K562 (cell line): Measurements from ENCODE around the gene CPT1B. TPM values are rescaled to one million over a fixed set of nuclear protein-coding genes. Genes with fewer than 3 reads are reported as not detected.

Source experiments
- CLOCK ChIP-seq: fragments of 250-450 bp; sonication (Bioruptor Pico); IDR thresholded peaks from 2 replicates; pipeline ENCODE4 v1.4.0; 2020; ENCODE audit warnings: mild to moderate bottlenecking, moderate library complexity, borderline replicate concordance
- CREM ChIP-seq: IDR thresholded peaks from 2 replicates; pipeline ENCODE4 v1.6.1; 2014; ENCODE audit warnings: antibody characterized with exemption, low read depth
- DPF2 ChIP-seq: fragments of 450-650 bp; IDR thresholded peaks from 2 replicates; pipeline ENCODE4 v1.6.1; 2016
- EHMT2 ChIP-seq: fragments of 450-650 bp; IDR thresholded peaks from 2 replicates; pipeline ENCODE4 v1.6.1; 2018; ENCODE audit warnings: antibody characterized with exemption
- ETV6 ChIP-seq, 3 experiments: fragments of 150-350 bp in 1 of 3; sonication (generic) in 1 of 3; formaldehyde crosslinking in 1 of 3; IDR thresholded peaks; 2 replicates each; pipeline versions ENCODE4 v1.6.1 to v1.8.0; 2014 to 2022; ENCODE audit warnings: borderline replicate concordance in 2 of 3, low read depth in 2 of 3, antibody characterized with exemption in 1 of 3, low read length in 1 of 3, mild to moderate bottlenecking in 1 of 3, missing genetic modification reagents in 1 of 3
- HDAC1 ChIP-seq, 2 experiments: fragments of 450-650 bp; IDR thresholded peaks; 2 replicates each; pipeline ENCODE4 v1.6.1; 2016 to 2017; ENCODE audit warnings: inconsistent platforms in 1 of 2, mild to moderate bottlenecking in 1 of 2, moderate library complexity in 1 of 2
- MED1 ChIP-seq: sonication (generic); formaldehyde crosslinking; IDR thresholded peaks from 2 replicates; pipeline ENCODE4 v1.8.1; 2023; ENCODE audit warnings: missing genetic modification reagents, borderline replicate concordance
- MEF2A ChIP-seq: IDR thresholded peaks from 2 replicates; pipeline ENCODE4 v1.6.1; 2011; ENCODE audit warnings: low read depth, mild to moderate bottlenecking, low read length, moderate library complexity; ENCODE audit not compliant: control insufficient read depth
- NCOA1 ChIP-seq: fragments of 450-650 bp; IDR thresholded peaks from 2 replicates; pipeline ENCODE4 v1.6.1; 2016; ENCODE audit warnings: low read depth
- RNF2 ChIP-seq: sonication (generic); IDR thresholded peaks from 2 replicates; pipeline ENCODE4 v1.6.1; 2016
- SAP30 ChIP-seq: fragments of 200-600 bp; sonication (generic); IDR thresholded peaks from 2 replicates; pipeline ENCODE4 v1.6.1; 2012; ENCODE audit warnings: borderline replicate concordance, low read depth, mild to moderate bottlenecking, moderate library complexity, low read length, control low read depth, inconsistent platforms; ENCODE audit not compliant: insufficient read depth, poor library complexity, severe bottlenecking
- STAG1 ChIP-seq: sonication (generic); formaldehyde crosslinking; IDR thresholded peaks from 2 replicates; pipeline ENCODE4 v1.5.0; 2020; ENCODE audit warnings: missing genetic modification reagents, borderline replicate concordance
- ZNF232 ChIP-seq: sonication (generic); formaldehyde crosslinking; IDR thresholded peaks from 2 replicates; pipeline ENCODE4 v1.8.0; 2022; ENCODE audit warnings: mild to moderate bottlenecking, missing genetic modification reagents
- ZNF263 ChIP-seq: sonication (generic); formaldehyde crosslinking; IDR thresholded peaks from 2 replicates; pipeline ENCODE4 v1.8.0; 2022; ENCODE audit warnings: mild to moderate bottlenecking, missing genetic modification reagents, borderline replicate concordance
- ZNF282 ChIP-seq: sonication (generic); formaldehyde crosslinking; IDR thresholded peaks from 2 replicates; pipeline ENCODE4 v1.8.1; 2023; ENCODE audit warnings: missing genetic modification reagents
- ZNF699 ChIP-seq: fragments of 250-450 bp; sonication (Bioruptor Pico); IDR thresholded peaks from 2 replicates; pipeline ENCODE4 v1.8.0; 2021; ENCODE audit warnings: mild to moderate bottlenecking, moderate library complexity; ENCODE audit not compliant: insufficient replicate concordance
- polyA plus RNA-seq, 8 experiments: library from polyadenylated mRNA; depleted of rRNA in 4 of 8; stranded (reverse) in 5 of 8; unstranded in 3 of 8; fragments of >200 nt; fragmentation: Nextera tagmentation in 2 of 8; fragmentation: Illumina TruSeq in 1 of 8; extraction: Ambion mirVana in 2 of 8; extraction: Trizol in 1 of 8; gene quantifications; 2 replicates each; pipeline versions ENCODE4 v1.2.1 to v1.2.3, GENCODE V29; 2011 to 2014; ENCODE audit warnings: inconsistent platforms in 1 of 8, missing spikeins in 1 of 8
- total RNA-seq, 7 experiments: library from RNA; depleted of rRNA in 6 of 7; stranded (reverse); fragments of >200 nt in 6 of 7; fragmentation: Illumina TruSeq in 2 of 7; extraction: Trizol in 2 of 7; gene quantifications; 2 replicates each; pipeline versions ENCODE4 v1.2.1 to v1.2.3, GENCODE V29; 2011 to 2021; ENCODE audit warnings: low replicate concordance in 1 of 7
- TF ChIP-seq, protein P1 (sequence below): sonication (generic); formaldehyde crosslinking; IDR thresholded peaks from 2 replicates; pipeline ENCODE4 v1.8.0; 2023; ENCODE audit warnings: mild to moderate bottlenecking, missing genetic modification reagents
- TF ChIP-seq, protein P2 (sequence below): sonication (generic); formaldehyde crosslinking; IDR thresholded peaks from 2 replicates; pipeline ENCODE4 v1.8.1; 2023; ENCODE audit warnings: mild to moderate bottlenecking, missing genetic modification reagents, moderate library complexity
- TF ChIP-seq, protein P3 (sequence below): fragments of 250-450 bp; sonication (Bioruptor Pico); IDR thresholded peaks from 2 replicates; pipeline ENCODE4 v1.8.0; 2021; ENCODE audit warnings: borderline replicate concordance, mild to moderate bottlenecking, moderate library complexity; ENCODE audit not compliant: poor library complexity, severe bottlenecking

The CPT1B gene
- total and polyA plus RNA-seq, 9 of the 15 experiments (the other 6 are each of a cell fraction or from before 2014, with no cell fraction given) = 0.35 to 6.1 (median 2.6) TPM

DNA sequence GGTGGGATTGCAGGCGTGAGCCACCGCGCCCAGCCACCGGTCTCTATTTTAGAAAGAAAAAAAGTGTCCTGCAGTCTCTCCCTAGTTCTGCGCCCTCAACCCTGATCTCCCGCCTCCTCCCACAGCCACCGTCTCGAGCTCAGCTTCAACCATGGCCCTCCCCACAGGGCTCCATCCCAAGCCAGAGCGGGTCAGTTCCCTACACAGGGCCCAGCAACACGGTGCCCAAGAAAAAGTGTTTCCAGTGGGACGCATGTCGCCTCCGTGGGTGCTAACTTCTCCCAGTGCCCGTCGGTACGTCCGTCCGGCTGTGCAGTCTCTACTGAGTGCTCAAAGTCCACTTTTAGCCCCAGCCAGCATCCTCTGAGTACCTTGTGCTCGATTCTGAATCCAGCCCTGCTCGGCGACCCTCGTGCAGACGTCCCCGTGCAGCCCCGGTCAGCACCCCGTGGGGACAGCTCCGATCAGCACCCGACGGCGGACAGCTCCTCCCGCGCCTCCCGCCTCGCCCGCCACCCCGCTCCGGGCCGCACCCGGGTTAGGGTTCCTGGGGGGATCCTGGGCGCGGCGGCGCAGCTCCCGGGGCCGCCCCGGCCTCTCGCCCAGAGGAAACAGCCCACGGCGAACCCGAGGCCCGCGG, 21.7 kb upstream of the CPT1B start (continued):
- TF ChIP-seq SAP30 (peak; percentile 98), STAG1 (CRISPR knock-in tag) (peak; percentile 85), ETV6 (IDR thresholded peaks at IDR 0.05; ENCODE audit: borderline replicate concordance in 1 of 2, low read depth in 2 of 2, low read length in 1 of 2) (no peak), ETV6 (CRISPR knock-in tag; IDR thresholded peaks at IDR 0.05; ENCODE audit: borderline replicate concordance) (peak; percentile 93; the same call in 1 of the 2 replicates), ZNF282 (peak; percentile 55; the same call in 1 of the 2 replicates), ZNF699 (CRISPR knock-in tag) (no peak), MED1 (CRISPR knock-in tag) (peak; percentile 63; the same call in 1 of the 2 replicates), CLOCK (CRISPR knock-in tag) (no peak), ZNF263 (CRISPR knock-in tag) (peak; percentile 81), NCOA1 (peak; percentile 98), MEF2A (no peak), EHMT2 (peak; percentile 99), ZNF232 (CRISPR knock-in tag) (peak; percentile 98), RNF2 (no peak), DPF2 (no peak), CREM (peak; percentile 68; the same call in 1 of the 2 replicates), HDAC1 (IDR thresholded peaks at IDR 0.05) (peak; percentile 17 to 94; a peak in 3 of 4 replicates)
- TF ChIP-seq, protein P1, sequence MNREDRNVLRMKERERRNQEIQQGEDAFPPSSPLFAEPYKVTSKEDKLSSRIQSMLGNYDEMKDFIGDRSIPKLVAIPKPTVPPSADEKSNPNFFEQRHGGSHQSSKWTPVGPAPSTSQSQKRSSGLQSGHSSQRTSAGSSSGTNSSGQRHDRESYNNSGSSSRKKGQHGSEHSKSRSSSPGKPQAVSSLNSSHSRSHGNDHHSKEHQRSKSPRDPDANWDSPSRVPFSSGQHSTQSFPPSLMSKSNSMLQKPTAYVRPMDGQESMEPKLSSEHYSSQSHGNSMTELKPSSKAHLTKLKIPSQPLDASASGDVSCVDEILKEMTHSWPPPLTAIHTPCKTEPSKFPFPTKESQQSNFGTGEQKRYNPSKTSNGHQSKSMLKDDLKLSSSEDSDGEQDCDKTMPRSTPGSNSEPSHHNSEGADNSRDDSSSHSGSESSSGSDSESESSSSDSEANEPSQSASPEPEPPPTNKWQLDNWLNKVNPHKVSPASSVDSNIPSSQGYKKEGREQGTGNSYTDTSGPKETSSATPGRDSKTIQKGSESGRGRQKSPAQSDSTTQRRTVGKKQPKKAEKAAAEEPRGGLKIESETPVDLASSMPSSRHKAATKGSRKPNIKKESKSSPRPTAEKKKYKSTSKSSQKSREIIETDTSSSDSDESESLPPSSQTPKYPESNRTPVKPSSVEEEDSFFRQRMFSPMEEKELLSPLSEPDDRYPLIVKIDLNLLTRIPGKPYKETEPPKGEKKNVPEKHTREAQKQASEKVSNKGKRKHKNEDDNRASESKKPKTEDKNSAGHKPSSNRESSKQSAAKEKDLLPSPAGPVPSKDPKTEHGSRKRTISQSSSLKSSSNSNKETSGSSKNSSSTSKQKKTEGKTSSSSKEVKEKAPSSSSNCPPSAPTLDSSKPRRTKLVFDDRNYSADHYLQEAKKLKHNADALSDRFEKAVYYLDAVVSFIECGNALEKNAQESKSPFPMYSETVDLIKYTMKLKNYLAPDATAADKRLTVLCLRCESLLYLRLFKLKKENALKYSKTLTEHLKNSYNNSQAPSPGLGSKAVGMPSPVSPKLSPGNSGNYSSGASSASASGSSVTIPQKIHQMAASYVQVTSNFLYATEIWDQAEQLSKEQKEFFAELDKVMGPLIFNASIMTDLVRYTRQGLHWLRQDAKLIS (CRISPR knock-in tag) = peak; percentile 82; the same call in 1 of the 2 replicates
- TF ChIP-seq, protein P2, sequence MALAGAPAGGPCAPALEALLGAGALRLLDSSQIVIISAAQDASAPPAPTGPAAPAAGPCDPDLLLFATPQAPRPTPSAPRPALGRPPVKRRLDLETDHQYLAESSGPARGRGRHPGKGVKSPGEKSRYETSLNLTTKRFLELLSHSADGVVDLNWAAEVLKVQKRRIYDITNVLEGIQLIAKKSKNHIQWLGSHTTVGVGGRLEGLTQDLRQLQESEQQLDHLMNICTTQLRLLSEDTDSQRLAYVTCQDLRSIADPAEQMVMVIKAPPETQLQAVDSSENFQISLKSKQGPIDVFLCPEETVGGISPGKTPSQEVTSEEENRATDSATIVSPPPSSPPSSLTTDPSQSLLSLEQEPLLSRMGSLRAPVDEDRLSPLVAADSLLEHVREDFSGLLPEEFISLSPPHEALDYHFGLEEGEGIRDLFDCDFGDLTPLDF = no peak; the same call in 1 of the 2 replicates
- TF ChIP-seq, protein P3, sequence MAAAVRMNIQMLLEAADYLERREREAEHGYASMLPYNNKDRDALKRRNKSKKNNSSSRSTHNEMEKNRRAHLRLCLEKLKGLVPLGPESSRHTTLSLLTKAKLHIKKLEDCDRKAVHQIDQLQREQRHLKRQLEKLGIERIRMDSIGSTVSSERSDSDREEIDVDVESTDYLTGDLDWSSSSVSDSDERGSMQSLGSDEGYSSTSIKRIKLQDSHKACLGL (CRISPR knock-in tag) = peak; percentile 57
